ENCODE measurements around the gene ASTL.

- TF ChIP-seq REST (IDR thresholded peaks at IDR 0.05; ENCODE audit: insufficient read depth in 1 of 2, low read depth in 2 of 2, low read length in 1 of 2) (no peak), CTCF (IDR thresholded peaks at IDR 0.05) (no peak)
Observed at GRCh38 chr2:96139181-96139758, 968 bp upstream of the ASTL start.

Measured in Panc1 (cell line).